ENCODE results near the gene LILRB2.
A peak's percentile ranks its signal among the peaks of the same experiment; 100 is the strongest.

Gene LILRB2

GRCh38 chr19:54317108-54317964, 36.4 kb upstream of the LILRB2 start:
- Histone ChIP-seq H3K4me1 (ENCODE audit: control insufficient read depth, insufficient read depth, low read length) (no peaks in the 10 kb centered on the region), H3K9ac (ENCODE audit: low read depth, low read length) (peak overlapping the region; percentile 80), H3K4me3 (ENCODE audit: low read depth, low read length) (no peak overlapping the region), H3K27me3 (ENCODE audit: control insufficient read depth, insufficient read depth, low read length) (no peaks in the 10 kb centered on the region), H3K27ac (ENCODE audit: low read depth, low read length) (no peak overlapping the region), H3K36me3 (ENCODE audit: control insufficient read depth, insufficient read depth, low read length) (no peaks in the 10 kb centered on the region), H3K9me3 (ENCODE audit: control insufficient read depth, insufficient read depth, low read length) (peaks cover 4% of the 10 kb centered on the region; the same call in 1 of the 2 replicates)

- Histone ChIP-seq H3K9ac (ENCODE audit: low read depth, low read length) (peak overlapping the region; percentile 80), H3K27me3 (ENCODE audit: control insufficient read depth, insufficient read depth, low read length) (no peaks in the 10 kb centered on the region)
Measured at GRCh38 chr19:54316746-54317107, 35.8 kb upstream of the LILRB2 start.

GRCh38 chr19:54315956-54316355, 35.0 kb upstream of the LILRB2 start:
- no peak overlapping the region for H3K9ac ChIP-seq (ENCODE audit: low read depth, low read length)

More at GRCh38 chr19:54316746-54317107, 35.8 kb upstream of the LILRB2 start:
- no peak overlapping the region for H3K27ac ChIP-seq (ENCODE audit: low read depth, low read length)
- no peaks in the 10 kb centered on the region for H3K9me3 ChIP-seq (ENCODE audit: control insufficient read depth, insufficient read depth, low read length)
- H3K36me3 ChIP-seq (ENCODE audit: control insufficient read depth, insufficient read depth, low read length): no peaks in the 10 kb centered on the region
- H3K4me1 ChIP-seq (ENCODE audit: control insufficient read depth, insufficient read depth, low read length): no peaks in the 10 kb centered on the region
- no peak overlapping the region for H3K4me3 ChIP-seq (ENCODE audit: low read depth, low read length)

GRCh38 chr19:54312436-54313377, 31.8 kb upstream of the LILRB2 start, which contains the start of gene LILRA5:
LILRA5 (minus strand) TSS chr19:54313166; CDS start chr19:54313019, 147 bp downstream.
- Histone ChIP-seq H3K4me3 (ENCODE audit: low read depth, low read length) (no peak within 1 kb of the TSS), H3K27ac (ENCODE audit: low read depth, low read length) (no peak within 1 kb of the TSS), H3K36me3 (ENCODE audit: control insufficient read depth, insufficient read depth, low read length) (no peaks in the 10 kb centered on the region), H3K9me3 (ENCODE audit: control insufficient read depth, insufficient read depth, low read length) (0 out of 2 replicates have a peak, but pooled peaks cover 3% of the 10 kb centered on the region), H3K27me3 (ENCODE audit: control insufficient read depth, insufficient read depth, low read length) (no peaks in the 10 kb centered on the region), H3K9ac (ENCODE audit: low read depth, low read length) (no peak within 1 kb of the TSS), H3K4me1 (ENCODE audit: control insufficient read depth, insufficient read depth, low read length) (no peaks in the 10 kb centered on the region)

More at GRCh38 chr19:54315956-54316355, 35.0 kb upstream of the LILRB2 start:
- no peak overlapping the region for H3K4me3 ChIP-seq (ENCODE audit: low read depth, low read length)
- no peaks in the 10 kb centered on the region for H3K4me1 ChIP-seq (ENCODE audit: control insufficient read depth, insufficient read depth, low read length)
- H3K36me3 ChIP-seq (ENCODE audit: control insufficient read depth, insufficient read depth, low read length): no peaks in the 10 kb centered on the region
- no peaks in the 10 kb centered on the region for H3K27me3 ChIP-seq (ENCODE audit: control insufficient read depth, insufficient read depth, low read length)
- no peak overlapping the region for H3K27ac ChIP-seq (ENCODE audit: low read depth, low read length)
- H3K9me3 ChIP-seq (ENCODE audit: control insufficient read depth, insufficient read depth, low read length): no peaks in the 10 kb centered on the region

- H3K9ac ChIP-seq (ENCODE audit: low read depth, low read length): no peak overlapping the region
- H3K27ac ChIP-seq (ENCODE audit: low read depth, low read length): no peak overlapping the region
- H3K4me3 ChIP-seq (ENCODE audit: low read depth, low read length): no peak overlapping the region
- H3K4me1 ChIP-seq (ENCODE audit: control insufficient read depth, insufficient read depth, low read length): no peaks in the 10 kb centered on the region
- H3K36me3 ChIP-seq (ENCODE audit: control insufficient read depth, insufficient read depth, low read length): no peaks in the 10 kb centered on the region
- no peaks in the 10 kb centered on the region for H3K27me3 ChIP-seq (ENCODE audit: control insufficient read depth, insufficient read depth, low read length)
- H3K9me3 ChIP-seq (ENCODE audit: control insufficient read depth, insufficient read depth, low read length): 0 out of 2 replicates have a peak, but pooled peaks cover 3% of the 10 kb centered on the region
Measured at GRCh38 chr19:54312011-54312410, 31.1 kb upstream of the LILRB2 start.

GRCh38 chr19:54311486-54311885, 30.6 kb upstream of the LILRB2 start:
- Histone ChIP-seq H3K27ac (ENCODE audit: low read depth, low read length) (no peak overlapping the region), H3K4me1 (ENCODE audit: control insufficient read depth, insufficient read depth, low read length) (no peaks in the 10 kb centered on the region), H3K4me3 (ENCODE audit: low read depth, low read length) (no peak overlapping the region), H3K9me3 (ENCODE audit: control insufficient read depth, insufficient read depth, low read length) (0 out of 2 replicates have a peak, but pooled peaks cover 3% of the 10 kb centered on the region), H3K36me3 (ENCODE audit: control insufficient read depth, insufficient read depth, low read length) (no peaks in the 10 kb centered on the region), H3K27me3 (ENCODE audit: control insufficient read depth, insufficient read depth, low read length) (no peaks in the 10 kb centered on the region), H3K9ac (ENCODE audit: low read depth, low read length) (no peak overlapping the region)

GRCh38 chr19:54310543-54310942, 29.6 kb upstream of the LILRB2 start:
- Histone ChIP-seq H3K9me3 (ENCODE audit: control insufficient read depth, insufficient read depth, low read length) (0 out of 2 replicates have a peak, but pooled peaks cover 3% of the 10 kb centered on the region), H3K27me3 (ENCODE audit: control insufficient read depth, insufficient read depth, low read length) (no peaks in the 10 kb centered on the region), H3K4me1 (ENCODE audit: control insufficient read depth, insufficient read depth, low read length) (no peaks in the 10 kb centered on the region), H3K9ac (ENCODE audit: low read depth, low read length) (no peak overlapping the region), H3K36me3 (ENCODE audit: control insufficient read depth, insufficient read depth, low read length) (no peaks in the 10 kb centered on the region), H3K27ac (ENCODE audit: low read depth, low read length) (no peak overlapping the region), H3K4me3 (ENCODE audit: low read depth, low read length) (no peak overlapping the region)

- Histone ChIP-seq H3K9ac (ENCODE audit: low read depth, low read length) (no peak overlapping the region), H3K27me3 (ENCODE audit: control insufficient read depth, insufficient read depth, low read length) (no peaks in the 10 kb centered on the region), H3K27ac (ENCODE audit: low read depth, low read length) (no peak overlapping the region), H3K4me3 (ENCODE audit: low read depth, low read length) (no peak overlapping the region), H3K9me3 (ENCODE audit: control insufficient read depth, insufficient read depth, low read length) (0 out of 2 replicates have a peak, but pooled peaks cover 3% of the 10 kb centered on the region), H3K4me1 (ENCODE audit: control insufficient read depth, insufficient read depth, low read length) (no peaks in the 10 kb centered on the region), H3K36me3 (ENCODE audit: control insufficient read depth, insufficient read depth, low read length) (no peaks in the 10 kb centered on the region)
Measured at GRCh38 chr19:54309811-54310210, 28.9 kb upstream of the LILRB2 start.

GRCh38 chr19:54307389-54308020, 26.6 kb upstream of the LILRB2 start:
- no peak overlapping the region for H3K4me3 ChIP-seq (ENCODE audit: low read depth, low read length)
- no peak overlapping the region for H3K27ac ChIP-seq (ENCODE audit: low read depth, low read length)
- no peak overlapping the region for H3K9ac ChIP-seq (ENCODE audit: low read depth, low read length)
- H3K9me3 ChIP-seq (ENCODE audit: control insufficient read depth, insufficient read depth, low read length): 0 out of 2 replicates have a peak, but pooled peaks cover 3% of the 10 kb centered on the region
- no peaks in the 10 kb centered on the region for H3K4me1 ChIP-seq (ENCODE audit: control insufficient read depth, insufficient read depth, low read length)
- no peaks in the 10 kb centered on the region for H3K27me3 ChIP-seq (ENCODE audit: control insufficient read depth, insufficient read depth, low read length)
- no peaks in the 10 kb centered on the region for H3K36me3 ChIP-seq (ENCODE audit: control insufficient read depth, insufficient read depth, low read length)

GRCh38 chr19:54305141-54305540, 24.2 kb upstream of the LILRB2 start:
- H3K4me1 ChIP-seq (ENCODE audit: control insufficient read depth, insufficient read depth, low read length): no peaks in the 10 kb centered on the region
- H3K27me3 ChIP-seq (ENCODE audit: control insufficient read depth, insufficient read depth, low read length): 0 out of 2 replicates have a peak, but pooled peaks cover 5% of the 10 kb centered on the region
- H3K36me3 ChIP-seq (ENCODE audit: control insufficient read depth, insufficient read depth, low read length): no peaks in the 10 kb centered on the region
- 0 out of 2 replicates have a peak, but pooled peaks cover 3% of the 10 kb centered on the region for H3K9me3 ChIP-seq (ENCODE audit: control insufficient read depth, insufficient read depth, low read length)
- H3K9ac ChIP-seq (ENCODE audit: low read depth, low read length): no peak overlapping the region
- H3K27ac ChIP-seq (ENCODE audit: low read depth, low read length): no peak overlapping the region
- no peak overlapping the region for H3K4me3 ChIP-seq (ENCODE audit: low read depth, low read length)

Data from HUES48 (cell line).